OCI-LY3 (cell line): ENCODE data around the gene MPV17L2.

Experiments
- EZH2phosphoT487 ChIP-seq: fragments of 200-600 bp; shearing (Covaris generic); IDR thresholded peaks from 2 replicates; pipeline ENCODE4 v1.6.1; 2018; ENCODE audit warnings: antibody characterized with exemption, mixed run types, low read depth
- TF ChIP-seq, protein P1 (sequence below): fragments of 200-600, 300-600 bp; sonication (generic); IDR thresholded peaks from 2 replicates; pipeline ENCODE4 v1.5.1; 2014; ENCODE audit warnings: antibody characterized with exemption, low read length, low read depth

DNA sequence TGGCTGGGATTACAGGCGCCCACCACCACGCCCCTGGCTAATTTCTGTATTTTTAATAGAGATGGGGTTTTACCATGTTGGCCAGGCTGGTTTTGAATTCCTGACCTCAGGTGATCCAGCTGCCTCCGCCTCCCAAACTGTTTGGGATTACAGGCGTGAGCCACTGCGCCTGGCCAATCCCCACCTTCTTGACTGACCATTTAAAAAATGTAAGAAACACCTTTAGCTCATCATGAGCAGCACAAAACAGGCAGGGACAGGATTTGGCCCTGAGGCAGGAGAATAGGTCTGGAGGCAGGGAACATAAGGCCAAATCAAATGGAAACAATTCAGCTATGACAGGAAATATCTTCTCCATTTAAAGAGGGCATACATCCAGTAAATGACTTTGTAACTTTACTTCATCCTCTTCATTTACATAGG, 1.4 kb upstream of the MPV17L2 start:
- TF ChIP-seq, protein P1, sequence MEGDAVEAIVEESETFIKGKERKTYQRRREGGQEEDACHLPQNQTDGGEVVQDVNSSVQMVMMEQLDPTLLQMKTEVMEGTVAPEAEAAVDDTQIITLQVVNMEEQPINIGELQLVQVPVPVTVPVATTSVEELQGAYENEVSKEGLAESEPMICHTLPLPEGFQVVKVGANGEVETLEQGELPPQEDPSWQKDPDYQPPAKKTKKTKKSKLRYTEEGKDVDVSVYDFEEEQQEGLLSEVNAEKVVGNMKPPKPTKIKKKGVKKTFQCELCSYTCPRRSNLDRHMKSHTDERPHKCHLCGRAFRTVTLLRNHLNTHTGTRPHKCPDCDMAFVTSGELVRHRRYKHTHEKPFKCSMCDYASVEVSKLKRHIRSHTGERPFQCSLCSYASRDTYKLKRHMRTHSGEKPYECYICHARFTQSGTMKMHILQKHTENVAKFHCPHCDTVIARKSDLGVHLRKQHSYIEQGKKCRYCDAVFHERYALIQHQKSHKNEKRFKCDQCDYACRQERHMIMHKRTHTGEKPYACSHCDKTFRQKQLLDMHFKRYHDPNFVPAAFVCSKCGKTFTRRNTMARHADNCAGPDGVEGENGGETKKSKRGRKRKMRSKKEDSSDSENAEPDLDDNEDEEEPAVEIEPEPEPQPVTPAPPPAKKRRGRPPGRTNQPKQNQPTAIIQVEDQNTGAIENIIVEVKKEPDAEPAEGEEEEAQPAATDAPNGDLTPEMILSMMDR: no peak
- no peak for TF ChIP-seq EZH2phosphoT487
